Stimulated activated CD4-positive, alpha-beta T cell treated with anti-CD3 and anti-CD28 coated beads, Interleukin-4, amount 100 ng/mL, for 4 hours (primary cell): ENCODE results near the gene STXBP1.
"Not testable (repeated sequence)": the region's sequence is repeated elsewhere in the genome, so short reads cannot be mapped to it uniquely, and the experiment has no call there.

Experiments
- DNase-seq, 2 experiments: peaks; one replicate each; pipeline ENCODE4 v3.0.0-alpha.2; 2020

The STXBP1 gene

DNA sequence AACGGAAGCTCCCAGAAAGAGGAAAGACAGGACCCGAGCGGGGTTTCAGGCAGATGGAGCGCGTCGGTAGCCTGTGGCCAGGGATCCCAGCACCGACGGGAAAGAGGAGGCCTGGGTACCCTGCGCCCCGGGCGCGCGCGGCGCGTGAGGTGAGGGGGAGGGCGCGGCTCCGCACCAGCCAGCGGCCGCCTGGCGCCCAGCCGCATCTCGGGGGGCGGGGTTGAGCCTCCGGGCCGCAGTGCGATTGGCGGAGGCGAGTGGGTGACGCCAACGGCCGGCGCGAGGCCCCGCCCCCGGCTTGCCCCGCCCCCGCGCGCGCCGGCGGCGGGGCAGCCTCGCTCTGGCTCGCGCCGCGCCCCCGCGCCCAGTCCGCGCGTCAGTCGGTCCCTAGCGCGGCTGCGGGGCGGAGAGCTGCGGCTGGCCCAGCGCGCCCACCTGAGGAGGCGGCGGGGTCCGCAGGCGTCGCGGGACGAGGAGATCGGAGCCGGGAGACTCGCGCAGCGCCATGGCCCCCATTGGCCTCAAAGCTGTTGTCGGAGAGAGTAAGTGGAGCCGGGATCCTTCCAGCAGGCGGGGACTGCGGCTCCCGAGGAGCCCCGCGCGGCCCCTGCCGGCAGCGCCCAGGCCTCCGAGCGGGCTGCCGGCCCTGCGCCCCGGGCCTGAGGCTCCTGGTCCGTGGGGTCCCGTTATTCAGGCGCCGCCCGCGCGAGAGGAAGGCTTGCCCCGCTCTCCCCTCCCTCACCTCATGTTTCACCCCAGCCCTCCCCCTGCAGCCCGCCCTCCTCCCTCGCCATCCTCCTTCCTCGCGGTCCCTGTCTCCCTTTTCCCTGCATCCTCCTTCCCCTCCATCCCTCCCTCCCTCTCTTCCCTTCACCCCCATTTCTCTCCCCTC lies at the start of gene STXBP1:
Gene STXBP1 (plus strand): TSS at position 379 of the 892 bp plus-strand sequence. CDS start 127 bp downstream, at position 506.
- peak; percentile 85 to 88 for DNase-seq

DNA sequence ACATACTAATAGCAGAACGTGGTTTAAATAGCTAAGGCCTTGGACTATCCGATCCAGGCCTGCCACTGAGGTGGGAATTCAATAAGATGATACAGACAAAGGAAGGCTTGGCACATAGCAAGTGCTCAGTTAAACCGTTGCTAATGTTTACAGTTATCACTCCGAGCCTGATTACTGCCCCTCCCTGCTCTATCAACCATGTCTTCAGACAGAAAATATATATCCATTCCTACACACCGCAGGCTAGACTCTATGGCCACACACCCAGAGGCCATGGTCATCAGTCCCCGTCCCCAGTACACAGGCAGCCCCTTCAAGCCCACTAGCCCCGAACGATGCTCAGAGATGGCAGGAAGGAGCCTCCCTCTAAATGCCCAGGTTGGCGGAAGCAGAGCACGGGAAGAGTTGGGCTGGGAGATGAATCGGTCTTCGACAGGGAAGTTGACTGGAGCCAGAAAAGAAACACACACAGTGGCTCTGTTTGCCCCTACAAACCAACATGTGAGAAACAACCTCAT lies 49.7 kb upstream of the STXBP1 start:
- no peak for DNase-seq

DNA sequence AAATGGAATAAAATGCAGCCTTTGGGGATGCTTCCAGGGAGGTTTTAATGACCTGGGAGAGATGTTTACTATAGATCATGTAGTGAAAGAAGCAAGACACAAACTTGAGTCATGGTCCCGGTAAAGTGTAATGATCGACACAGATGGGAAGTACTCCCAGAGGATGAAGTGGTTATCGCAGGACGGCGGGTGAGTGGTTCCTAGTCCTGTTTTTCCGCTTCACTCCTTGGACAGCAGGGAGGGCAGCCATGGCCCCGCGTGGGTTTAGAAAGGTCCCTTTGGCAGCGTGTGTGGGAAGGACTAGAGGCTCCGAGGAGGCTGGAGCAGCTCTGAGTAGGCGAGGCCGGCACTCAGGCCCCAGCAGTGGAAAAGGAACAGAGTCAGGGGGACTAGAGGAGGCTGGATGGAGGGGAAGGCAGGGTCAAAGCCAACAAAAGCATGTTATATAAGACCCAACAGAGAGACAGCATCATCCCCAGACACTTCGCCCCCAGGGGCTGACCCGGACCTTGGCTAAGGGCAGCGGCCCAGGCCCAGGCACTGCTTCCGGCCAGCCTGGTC lies 49.2 kb upstream of the STXBP1 start:
- DNase-seq: no peak

DNA sequence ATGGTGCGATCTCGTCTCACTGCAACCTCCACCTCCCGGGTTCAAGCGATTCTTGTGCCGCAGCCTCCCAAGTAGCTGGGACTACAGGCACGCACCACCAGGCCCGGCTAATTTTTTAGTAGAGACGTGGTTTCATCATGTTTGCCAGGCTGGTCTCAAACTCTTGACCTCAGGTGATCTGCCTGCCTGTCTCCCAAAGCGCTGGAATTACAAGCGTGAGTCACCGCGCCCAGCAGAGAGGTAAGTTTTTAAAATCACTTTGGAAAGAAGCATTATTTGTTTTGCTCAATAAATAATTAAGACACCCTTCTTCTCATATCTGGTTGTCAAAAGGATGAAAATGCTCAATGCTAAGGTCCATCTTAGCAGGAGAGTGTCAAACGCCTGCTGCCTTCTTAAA lies 48.5 kb upstream of the STXBP1 start:
- no peak for DNase-seq

DNA sequence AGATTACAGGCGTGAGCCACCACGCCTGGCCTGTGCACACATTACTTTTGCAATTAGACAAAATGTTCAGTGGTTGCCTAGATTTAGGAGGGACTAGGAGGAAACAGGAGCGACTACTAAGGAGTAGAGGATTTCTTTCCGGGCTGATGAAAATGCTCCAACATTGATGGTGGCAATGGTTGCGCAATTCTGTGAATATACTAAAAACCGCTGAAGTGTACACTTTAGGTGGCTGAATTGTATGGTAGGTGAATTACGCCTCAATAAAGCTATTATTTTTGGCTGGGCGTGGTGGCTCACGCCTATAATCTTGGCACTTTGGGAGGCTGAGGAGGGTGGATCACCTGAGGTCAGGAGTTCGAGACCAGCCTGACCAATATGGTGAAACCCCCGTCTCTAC lies 46.8 kb upstream of the STXBP1 start:
- DNase-seq: no peak

DNA sequence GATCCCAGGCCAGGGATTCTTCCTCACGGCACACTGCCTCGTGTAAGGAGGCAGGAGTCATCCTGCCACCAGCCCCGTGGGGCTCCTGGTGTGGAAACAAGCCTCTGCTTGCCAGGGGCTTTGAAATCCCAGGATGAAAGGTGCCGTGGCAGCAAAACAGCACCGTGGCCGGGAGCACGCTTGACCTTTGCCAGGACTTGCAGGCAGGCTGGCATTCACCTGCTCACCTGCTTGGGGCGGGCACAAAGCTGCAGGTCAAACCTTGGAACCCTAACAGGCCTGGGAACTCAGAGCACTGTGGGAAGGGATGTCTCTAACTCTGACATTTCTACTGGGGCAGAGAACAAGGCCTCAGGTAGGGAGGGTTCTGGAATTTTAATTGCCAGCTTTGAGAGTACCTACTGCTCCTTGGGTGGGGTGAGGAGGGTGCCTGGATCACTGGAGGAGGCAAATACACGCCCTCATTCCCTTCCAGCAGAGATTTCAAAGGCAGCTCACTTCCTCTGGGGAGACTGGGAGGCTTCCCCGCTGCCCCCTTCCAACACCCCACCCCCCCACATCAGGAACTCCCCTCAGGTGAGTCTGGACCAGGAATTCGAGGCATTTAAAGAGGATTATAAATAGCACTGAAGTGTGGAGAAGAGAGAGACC lies 45.6 kb upstream of the STXBP1 start:
- no peak for DNase-seq

DNA sequence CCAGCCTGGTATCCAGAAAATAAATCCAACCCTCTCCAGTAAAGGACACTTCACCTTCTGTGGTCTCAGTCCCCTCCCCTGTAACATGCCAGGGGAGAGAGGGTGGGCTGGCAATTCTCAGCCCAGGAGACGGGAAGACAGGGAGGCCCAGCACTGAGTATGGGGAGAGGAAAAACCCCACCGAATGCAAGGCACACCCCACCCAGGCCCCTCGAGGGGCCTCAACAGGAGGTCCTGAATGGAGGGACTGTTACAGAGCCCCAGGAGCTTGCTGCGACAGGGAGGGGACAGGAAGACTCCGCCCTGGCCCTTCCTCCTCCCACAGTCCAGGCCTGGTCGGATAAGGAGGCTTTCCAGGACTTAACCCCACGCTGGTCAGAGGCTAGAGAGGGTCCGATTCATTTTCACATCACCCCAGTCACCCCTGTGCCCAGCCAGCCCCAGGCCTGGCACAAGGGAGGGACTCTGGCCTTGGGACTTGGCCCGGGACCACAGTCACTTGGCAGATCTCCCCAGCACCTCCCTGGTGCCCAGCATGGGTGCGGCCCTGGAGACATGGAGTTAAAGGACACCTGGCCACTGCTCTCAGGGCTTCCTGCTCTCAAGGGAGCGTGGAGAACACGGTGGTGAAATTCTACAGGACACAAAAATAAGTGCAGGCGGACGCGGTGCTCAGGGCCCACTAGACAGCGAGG lies 44.9 kb upstream of the STXBP1 start:
- DNase-seq: no peak

DNA sequence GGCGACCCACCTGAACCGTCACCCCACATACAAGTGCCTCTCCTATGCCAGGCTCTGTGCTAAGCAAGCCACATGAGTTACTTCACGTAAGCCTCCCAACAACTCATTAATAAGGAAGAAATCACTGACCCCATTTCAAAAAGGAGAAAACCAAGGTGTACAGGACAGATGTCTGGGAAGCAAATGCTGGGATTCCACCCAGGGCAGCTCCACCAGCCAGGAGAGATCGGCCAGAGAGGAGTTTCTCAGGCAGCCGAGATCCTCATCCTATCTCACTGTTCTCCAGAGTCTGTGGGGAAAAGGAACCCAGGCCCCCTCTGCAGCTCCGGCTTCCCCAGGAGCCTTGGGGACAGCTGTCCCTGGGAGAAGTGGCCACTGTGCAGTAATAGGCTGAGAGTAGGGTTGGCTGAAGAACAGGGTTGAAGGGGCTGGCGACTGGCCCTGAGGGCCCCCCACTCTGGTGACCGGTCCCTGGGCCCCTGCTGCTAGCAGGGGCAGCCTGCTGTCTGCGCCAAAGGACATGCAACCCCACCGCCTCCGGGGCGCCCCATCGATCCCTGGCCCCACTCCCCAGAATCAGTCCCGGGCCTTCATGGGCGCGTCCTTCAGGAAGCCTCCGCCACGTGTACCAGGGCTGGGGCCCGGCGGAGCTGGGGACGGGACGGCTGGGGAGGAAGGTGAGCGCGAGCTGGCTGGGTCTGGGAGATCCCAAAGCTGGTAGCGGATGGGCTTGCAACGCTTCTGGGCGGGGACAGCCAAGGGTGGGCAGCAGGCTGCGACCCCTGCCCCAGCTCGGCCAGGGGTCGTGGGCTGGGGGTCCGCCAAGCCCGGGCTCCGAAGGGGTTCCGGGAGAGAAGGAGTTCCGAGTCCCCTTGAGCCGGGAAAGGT lies 44.1 kb upstream of the STXBP1 start:
- no peak for DNase-seq

DNA sequence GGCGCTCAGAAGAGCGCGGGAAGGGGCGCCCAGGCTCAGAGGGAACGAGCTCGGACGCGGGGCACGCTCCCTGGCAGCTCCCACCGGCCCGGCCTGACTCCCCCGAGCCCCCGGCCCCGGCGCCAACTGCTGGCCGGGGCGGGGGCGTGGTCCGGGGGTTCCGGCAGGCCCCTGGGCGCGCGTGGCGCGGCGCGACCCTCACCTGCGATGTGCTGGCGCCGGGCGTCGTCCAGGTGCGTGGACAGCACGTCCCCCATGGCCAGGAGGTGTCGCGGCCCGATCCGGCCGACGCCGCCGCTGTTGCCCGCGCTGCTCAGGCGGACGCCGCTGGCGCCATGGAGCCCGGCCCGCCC lies 43.5 kb upstream of the STXBP1 start:
- no peak for DNase-seq

DNA sequence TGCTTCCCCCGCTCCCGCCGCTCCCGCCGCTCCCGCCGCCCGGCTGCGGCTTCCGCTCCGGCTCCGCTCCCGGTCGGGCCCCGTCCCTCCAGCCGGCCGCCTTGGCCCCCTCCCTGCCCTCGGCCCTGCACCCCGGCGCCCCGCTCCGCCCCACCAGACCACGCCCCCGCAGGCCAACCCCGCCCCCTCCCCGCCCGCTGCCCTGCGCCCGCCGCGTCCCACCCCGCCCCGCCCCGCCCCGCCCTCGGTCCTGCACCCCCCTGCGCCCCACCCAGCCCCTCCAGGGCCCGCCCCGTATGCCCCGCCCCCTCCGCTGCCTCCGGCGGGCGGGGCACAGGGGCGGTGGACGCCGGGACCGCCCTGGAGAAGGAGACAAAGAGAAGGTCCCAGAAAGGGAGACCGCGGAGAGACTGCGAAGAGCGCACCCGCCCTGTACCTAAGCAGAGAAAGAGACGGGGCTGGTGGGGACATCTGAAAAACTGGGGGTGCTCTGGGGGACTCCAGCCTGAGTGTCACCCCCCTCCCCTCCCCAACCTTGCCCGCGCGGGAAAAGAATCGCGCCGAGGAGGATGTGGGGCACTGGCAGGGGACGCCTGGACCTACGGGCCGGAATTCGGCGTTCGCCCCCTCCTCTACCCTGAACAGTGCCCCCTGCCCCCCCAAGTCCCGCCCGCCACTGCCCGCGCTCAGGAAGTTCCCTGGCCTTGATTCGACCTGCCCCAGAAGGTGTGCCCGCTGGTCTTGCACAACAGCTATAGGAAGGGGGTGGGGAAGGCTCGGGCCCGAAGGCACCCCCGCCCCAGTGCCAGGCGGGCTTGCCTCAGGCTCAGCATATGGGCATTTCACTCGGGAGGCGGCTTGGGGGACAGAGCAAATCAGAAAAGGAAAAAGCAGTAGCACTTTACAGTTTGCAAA lies 42.8 kb upstream of the STXBP1 start:
- peak; percentile 64 to 82 for DNase-seq

DNA sequence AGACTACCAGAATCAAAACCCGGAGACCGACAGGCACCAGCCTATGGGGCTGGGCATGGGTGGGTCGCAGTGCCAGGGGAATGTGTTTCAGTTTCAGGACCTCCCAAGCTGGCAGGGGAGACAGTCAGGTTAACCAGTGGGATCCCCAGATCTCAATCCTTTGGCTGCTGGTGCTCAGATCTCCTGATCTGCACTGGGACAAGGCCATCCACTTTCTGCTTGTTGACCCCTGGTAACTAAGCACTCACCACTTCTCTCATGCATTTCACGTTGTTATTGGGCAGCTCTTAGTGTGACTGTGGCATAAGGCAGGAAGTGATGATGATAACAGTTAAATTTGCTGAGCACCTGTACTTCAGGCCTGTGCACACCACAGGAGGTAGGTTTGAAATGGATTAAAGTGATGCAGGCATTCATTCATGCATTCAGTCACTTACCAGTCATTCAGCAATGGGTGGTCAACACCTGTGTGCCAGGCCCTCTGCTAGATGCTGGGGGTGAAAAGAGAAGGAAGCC lies 42.1 kb upstream of the STXBP1 start:
- no peak for DNase-seq

DNA sequence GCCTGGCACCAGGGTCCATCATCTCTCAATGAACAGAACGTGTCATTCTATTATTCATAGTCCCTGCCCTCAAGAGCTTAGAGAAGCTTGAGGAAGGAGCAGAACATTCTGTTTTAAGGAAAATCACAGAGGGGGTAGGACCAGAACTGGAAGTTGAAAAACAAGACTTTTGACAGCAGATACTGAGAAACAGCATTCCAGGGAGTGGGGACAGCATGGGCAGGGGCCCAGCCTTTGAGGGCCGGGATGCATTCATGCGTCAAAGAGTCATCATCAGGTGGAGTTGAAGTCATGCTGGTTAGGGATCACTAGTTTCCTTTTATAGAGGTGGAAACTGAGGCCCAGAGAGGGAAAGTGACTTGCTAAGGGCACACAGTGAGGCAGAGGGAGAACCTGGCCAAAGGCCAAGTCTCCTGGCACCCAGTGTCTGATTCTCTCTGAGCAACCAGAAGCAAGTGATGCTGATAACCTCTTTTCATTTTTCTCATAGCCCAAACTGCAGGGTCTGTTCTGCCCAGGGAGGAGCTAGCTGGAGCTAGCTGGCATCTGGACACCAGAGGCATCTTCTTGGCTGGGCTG lies 41.5 kb upstream of the STXBP1 start:
- no peak for DNase-seq

DNA sequence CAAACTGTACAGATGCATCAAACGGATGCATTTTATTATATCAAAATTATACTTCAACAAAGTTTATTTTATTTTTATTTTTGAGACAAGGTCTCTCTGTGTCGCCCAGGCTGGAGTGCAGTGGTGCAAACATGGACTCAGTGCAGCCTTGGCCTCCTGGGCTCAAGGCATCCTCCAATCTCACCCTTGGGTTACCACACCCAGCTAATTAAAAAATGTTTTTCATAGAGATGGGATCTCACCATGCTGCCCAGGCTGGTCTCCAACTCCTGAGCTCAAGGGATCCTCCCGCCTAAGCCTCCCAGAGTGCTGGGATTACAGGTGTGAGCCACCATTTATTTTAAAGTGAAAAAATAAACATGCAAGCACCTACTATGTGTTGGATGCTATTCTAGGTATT lies 40.1 kb upstream of the STXBP1 start:
- no peak for DNase-seq

DNA sequence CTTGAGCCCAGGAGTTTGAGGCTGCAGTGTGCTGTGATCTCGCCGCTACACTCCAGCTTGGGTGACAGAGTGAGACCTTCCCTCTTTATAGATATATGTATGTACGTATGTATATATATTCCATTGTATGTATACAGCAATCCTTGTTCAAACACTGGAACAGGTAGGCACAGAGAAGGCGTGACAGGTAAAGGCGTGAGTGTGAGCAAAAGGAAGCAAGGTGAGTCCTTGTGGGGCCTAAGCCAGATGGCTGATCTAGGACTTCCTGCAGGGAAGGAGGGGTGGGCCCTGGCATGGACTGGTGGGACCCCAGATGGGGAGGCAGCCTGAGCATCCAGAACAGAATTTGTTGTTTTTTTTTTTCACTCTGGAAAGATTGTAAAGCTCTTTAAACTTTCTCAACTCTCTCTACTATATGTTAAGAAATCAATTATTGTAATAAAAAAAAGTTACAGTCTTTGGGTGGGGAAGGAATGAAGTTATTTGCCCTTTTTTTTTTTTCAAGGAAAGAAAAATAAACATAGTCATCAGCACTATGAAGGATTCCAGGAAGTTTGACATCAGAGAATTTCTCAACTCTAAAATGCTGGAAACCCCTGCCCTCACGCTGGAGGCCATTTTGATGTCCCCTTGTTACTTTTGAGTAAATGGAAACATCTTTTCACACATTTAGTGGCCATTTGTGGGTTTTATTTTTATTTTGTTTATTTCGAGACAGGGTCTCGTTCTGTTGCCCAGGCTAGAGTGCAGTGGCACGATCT lies 38.9 kb upstream of the STXBP1 start:
- DNase-seq: no peak

DNA sequence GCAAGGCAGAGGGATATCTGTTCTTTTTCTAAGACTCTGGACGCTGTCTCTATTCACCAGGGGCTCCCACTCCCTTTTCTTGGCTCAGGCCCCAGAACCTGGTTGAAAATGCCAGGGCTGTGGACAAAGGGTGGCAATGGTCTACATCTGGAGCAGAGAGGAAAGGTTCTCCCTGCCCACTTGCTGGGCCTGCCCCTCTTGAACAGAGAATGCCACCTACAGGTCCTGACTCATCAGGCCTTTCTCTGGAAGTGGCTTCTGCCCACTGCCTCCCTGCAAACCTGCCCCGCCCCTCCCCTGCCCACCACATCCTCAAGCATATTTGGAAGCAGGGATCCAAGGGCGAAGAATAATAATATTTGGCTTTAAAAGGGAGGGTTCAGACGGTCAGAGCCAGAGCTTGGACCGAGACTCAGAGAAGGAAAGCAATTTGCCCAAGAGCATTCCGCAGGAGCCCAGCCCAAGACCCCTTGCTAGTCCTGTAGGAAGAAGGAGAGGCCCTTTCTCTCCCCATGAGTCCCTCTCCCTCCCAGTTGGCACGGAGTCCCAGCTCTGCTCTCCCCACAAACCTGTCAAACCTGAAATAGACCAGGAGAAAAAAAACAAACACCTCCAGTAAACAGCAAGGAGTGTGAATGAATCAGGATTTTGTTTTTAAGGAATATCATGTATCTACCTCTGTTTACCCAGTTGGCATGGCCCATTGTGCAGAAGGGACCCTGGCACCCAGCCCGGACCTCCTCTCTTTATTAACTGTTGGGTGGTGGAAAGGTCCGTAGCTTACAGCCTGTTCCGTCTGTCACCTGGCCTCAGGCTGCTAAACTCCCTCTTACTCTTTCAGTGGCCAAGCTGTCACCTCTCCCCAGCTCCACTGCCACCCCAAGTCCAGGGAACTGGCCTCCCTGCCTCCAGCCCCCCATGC lies 37.7 kb upstream of the STXBP1 start:
- DNase-seq: peak; percentile 20 to 33

DNA sequence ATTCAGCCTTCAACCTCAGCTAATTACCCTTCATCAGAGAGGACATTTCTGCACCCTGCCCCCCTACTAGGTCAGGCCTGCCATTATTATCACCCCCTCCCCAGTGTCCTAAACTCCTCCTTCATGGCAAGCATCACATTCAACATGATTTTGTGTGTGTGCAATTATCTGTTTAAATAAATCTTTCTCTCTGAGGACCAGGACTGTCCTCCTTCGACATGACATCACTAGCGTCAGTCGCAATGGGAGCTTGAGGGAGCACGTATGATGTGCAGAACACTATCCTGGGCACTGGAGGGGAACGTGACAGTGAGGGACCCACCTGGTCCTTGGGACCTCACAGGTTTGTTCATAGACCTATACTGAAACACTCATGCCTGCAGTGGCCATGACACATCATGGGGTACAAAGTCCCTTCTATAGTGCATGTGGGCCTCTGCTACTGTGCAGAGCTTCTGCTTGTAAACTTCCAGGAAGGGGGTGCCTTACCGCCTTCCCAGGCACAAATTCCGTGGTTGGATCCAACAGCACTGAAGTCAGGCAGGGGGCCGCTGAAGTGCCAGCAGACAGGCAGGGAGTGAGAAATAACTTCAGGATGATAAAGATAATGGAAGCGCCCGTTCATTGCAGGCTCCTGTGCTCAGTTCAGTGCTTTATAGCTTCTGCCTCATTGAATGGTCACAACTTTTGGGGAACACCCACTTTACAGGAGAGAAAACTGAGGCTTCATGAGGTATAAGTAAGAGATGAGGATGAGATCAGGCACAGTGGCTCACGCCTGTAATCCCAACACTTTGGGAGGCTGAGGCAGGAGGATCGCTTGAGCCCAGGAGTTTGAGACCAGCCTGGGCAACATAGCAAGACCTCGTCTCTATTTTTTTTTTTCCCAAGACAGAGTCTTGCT lies 36.0 kb upstream of the STXBP1 start:
- no peak for DNase-seq

DNA sequence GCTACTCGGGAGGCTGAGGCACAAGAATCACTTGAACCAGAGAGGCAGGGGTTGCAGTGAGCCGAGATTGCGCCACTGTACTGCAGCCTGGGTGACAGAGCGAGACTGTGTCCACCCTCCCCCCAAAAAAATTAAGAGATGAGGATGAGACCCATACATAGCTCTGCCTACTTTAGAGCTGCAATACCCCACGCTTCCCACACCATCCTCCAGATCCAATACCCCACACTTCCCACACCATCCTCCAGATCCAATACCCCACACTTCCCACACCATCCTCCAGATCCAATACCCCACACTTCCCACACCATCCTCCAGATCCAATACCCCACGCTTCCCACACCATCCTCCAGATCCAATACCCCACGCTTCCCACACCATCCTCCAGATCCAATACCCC lies 34.9 kb upstream of the STXBP1 start:
- DNase-seq: not testable (repeated sequence)

DNA sequence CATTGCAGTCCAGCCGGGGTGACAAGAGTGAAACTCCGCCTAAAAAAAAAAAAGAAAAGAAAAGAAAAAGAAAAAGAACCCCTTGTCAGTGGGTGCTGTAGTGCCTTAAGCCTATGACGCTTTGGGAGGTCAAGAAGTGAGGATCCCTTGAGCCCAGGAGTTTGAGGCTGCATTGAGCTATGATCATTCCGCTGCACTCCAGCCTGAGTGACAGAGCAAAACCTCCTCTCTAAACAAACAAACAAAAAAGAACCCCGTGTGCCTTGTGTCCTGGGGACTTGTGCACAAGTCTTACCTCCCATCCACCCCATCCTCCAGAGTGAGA lies 33.5 kb upstream of the STXBP1 start:
- DNase-seq: no peak
